ENCODE results near the gene KLHL2.

- TF ChIP-seq POLR2AphosphoS5 (IDR thresholded peaks at IDR 0.05; ENCODE audit: borderline replicate concordance, low read depth, low read length): no peak
- no peak for TF ChIP-seq EZH2 (IDR thresholded peaks at IDR 0.05)
- TF ChIP-seq FOXP2 (optimal IDR thresholded peaks at IDR 0.05; ENCODE audit: control extremely low read depth, extremely low read length, insufficient read depth): no peak
These were observed 95.3 kb downstream of the KLHL2 start for GRCh38 chr4:165302658-165303057.
